Upper lobe of left lung (tissue), 6 donors: Measurements from ENCODE around the gene ASB16. TPM values are rescaled to one million over a fixed set of nuclear protein-coding genes. Genes with fewer than 3 reads are reported as not detected.
A peak's percentile ranks its signal among the peaks of the same experiment; 100 is the strongest.

Experiments used
- ATAC-seq, 2 donors: fragments of 200-7000 bp; cut with Tn5 transposase; one replicate each; pipeline ENCODE4 v1.9.1; 2022; ENCODE audit warnings: mild to moderate bottlenecking in 2 of 2, moderate library complexity in 2 of 2; ENCODE audit not compliant: low FRiP score in 2 of 2
- DNase-seq, 2 donors: peaks; one replicate each; pipeline ENCODE4 v3.0.0-alpha.2; 2019 to 2020
- H3K27ac ChIP-seq, 4 donors: fragments of 200-600 bp; sonication (generic); one replicate each; pipeline ENCODE4 v1.5.1; 2016 to 2019
- H3K27me3 ChIP-seq, 4 donors: fragments of 200-600 bp; sonication (generic); one replicate each; pipeline ENCODE4 v1.5.1; 2017 to 2019
- H3K36me3 ChIP-seq, 4 donors: fragments of 200-600 bp; sonication (generic); one replicate each; pipeline ENCODE4 v1.5.1; 2016 to 2019
- H3K4me1 ChIP-seq, 4 donors: fragments of 200-600 bp; sonication (generic); one replicate each; pipeline ENCODE4 v1.5.1; 2018 to 2019
- H3K4me3 ChIP-seq, 4 donors: fragments of 200-600 bp; sonication (generic); one replicate each; pipeline ENCODE4 v1.5.1; 2017 to 2019; ENCODE audit warnings: mild to moderate bottlenecking in 2 of 4, moderate library complexity in 1 of 4
- H3K9me3 ChIP-seq, 4 donors: fragments of 200-600 bp; sonication (generic); one replicate each; pipeline ENCODE4 v1.5.1; 2018 to 2019
- EP300 ChIP-seq, 4 donors: sonication (generic); formaldehyde crosslinking; IDR thresholded peaks; one replicate each; pipeline ENCODE4 v1.5.1; 2017; ENCODE audit warnings: antibody characterized with exemption in 4 of 4, control low read depth in 2 of 4
- POLR2A ChIP-seq, 4 donors: fragments of 450-650 bp; IDR thresholded peaks; one replicate each; pipeline ENCODE4 v1.5.1; 2016 to 2017; ENCODE audit warnings: antibody characterized with exemption in 4 of 4, mild to moderate bottlenecking in 2 of 4
- POLR2AphosphoS5 ChIP-seq, 2 donors: sonication (generic); formaldehyde crosslinking; IDR thresholded peaks; one replicate each; pipeline ENCODE4 v1.5.1; 2017; ENCODE audit warnings: antibody characterized with exemption in 2 of 2
- WGBS, 2 donors: methylation state at CpG; one replicate each; pipeline ENCODE4 v1.1.5; 2017 to 2018; 5-methylcytosine and 5-hydroxymethylcytosine counted together
- total RNA-seq, 6 donors: library from RNA; depleted of rRNA in 4 of 6; stranded (reverse); fragments of >200 nt in 4 of 6; gene quantifications; one replicate each; pipeline versions ENCODE4 v1.1.0 to v1.2.1, GENCODE V29; 2016 to 2021
- TF ChIP-seq, protein P1 (sequence below), 6 experiments: fragments of 450-650 bp in 4 of 6; fragments of 200-600 bp in 2 of 6; sonication (generic) in 2 of 6; IDR thresholded peaks; one replicate each; pipeline ENCODE4 v1.5.1; 2016 to 2019; ENCODE audit warnings: antibody characterized with exemption in 6 of 6
- donor health status: DM: no; HTN: no; CAD: no; lungs with moderate emphysema.
- donor health status: DM: no; HTN: yes; CAD: no; lungs with severe emphysema.

The ASB16 gene
- total RNA-seq, 6 donors from 2014 or later = 0.11 TPM; not detected in 5

DNA sequence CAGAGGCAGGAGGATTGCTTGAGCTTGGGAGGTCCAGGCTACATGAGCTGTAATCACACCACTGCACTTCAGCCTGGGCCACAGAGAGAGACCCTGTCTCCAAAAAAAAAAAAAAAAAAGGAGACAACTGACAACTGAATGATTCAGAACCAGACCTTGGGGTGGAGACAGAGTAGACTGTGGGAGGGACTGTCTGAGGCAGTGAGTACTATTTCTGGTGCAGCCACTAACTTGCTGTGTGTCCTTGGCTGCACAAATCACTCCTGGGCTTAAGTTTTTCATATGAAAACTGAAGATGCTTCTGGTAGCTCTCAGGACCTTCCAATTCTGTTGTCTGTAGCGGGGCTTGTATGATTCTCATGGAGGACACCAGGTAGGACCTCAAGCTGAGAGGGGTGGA is 5.8 kb downstream of the ASB16 start:
- TF ChIP-seq, protein P1, sequence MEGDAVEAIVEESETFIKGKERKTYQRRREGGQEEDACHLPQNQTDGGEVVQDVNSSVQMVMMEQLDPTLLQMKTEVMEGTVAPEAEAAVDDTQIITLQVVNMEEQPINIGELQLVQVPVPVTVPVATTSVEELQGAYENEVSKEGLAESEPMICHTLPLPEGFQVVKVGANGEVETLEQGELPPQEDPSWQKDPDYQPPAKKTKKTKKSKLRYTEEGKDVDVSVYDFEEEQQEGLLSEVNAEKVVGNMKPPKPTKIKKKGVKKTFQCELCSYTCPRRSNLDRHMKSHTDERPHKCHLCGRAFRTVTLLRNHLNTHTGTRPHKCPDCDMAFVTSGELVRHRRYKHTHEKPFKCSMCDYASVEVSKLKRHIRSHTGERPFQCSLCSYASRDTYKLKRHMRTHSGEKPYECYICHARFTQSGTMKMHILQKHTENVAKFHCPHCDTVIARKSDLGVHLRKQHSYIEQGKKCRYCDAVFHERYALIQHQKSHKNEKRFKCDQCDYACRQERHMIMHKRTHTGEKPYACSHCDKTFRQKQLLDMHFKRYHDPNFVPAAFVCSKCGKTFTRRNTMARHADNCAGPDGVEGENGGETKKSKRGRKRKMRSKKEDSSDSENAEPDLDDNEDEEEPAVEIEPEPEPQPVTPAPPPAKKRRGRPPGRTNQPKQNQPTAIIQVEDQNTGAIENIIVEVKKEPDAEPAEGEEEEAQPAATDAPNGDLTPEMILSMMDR (IDR thresholded peaks at IDR 0.05) = no peak

DNA sequence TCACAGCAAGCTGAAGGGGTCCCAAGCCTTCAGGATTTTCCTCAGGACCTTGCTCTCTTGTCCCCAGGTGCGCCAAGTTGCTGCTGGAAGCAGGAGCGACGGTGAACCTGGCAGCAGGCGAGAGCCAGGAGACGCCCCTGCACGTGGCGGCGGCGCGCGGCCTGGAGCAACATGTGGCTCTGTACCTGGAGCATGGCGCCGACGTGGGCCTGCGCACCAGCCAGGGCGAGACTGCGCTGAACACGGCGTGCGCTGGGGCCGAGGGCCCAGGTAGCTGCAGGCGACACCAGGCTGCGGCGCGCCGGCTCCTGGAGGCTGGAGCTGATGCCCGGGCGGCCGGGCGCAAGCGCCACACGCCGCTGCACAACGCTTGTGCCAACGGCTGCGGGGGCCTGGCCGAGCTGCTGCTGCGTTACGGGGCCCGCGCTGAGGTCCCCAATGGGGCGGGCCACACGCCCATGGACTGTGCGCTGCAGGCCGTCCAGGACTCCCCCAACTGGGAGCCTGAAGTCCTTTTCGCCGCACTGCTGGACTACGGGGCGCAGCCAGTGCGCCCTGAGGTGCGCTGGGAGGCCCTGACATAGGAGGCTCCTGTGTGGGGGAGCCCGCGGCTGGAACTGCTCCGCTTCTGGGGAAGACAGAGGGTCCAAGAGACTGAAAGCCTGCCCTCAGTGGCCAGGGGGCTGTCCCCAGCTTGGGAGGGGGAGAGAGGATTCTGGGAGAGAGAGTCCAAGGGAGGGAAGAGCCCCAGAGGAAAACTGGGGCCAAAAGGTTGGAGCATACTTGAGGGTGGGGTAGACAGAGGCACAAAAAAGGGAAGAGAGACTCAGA is 6.4 kb downstream of the ASB16 start:
- Histone ChIP-seq H3K4me1 (no peaks in the 10 kb centered on the region), H3K9me3 (no peaks in the 10 kb centered on the region), H3K27me3 (no peaks in the 10 kb centered on the region), H3K4me3 (no peak overlapping the region), H3K36me3 (peaks cover 0 to 35% (median 21%) of the 10 kb centered on the region in 4 donors), H3K27ac (no peak overlapping the region)
- ATAC-seq = peak; percentile 24 to 42
- DNase-seq = peak in 1 of 2 donors; percentile 83
- TF ChIP-seq POLR2A (IDR thresholded peaks at IDR 0.05) (no peak), EP300 (IDR thresholded peaks at IDR 0.05) (no peak), POLR2AphosphoS5 (IDR thresholded peaks at IDR 0.05) (no peak)
- TF ChIP-seq, protein P1 (IDR thresholded peaks at IDR 0.05) = no peak
- WGBS, 2 donors = 95 to 96% methylated on average over 26 to 52 of the region's 54 CpGs

More for the DNA sequence above, 5.8 kb downstream of the ASB16 start:
- no peaks in the 10 kb centered on the region for H3K27me3 ChIP-seq
- no peaks in the 10 kb centered on the region for H3K4me1 ChIP-seq
- 88 to 100% methylated on average over 1 of the region's 1 CpG for WGBS, 2 donors
- no peaks in the 10 kb centered on the region for H3K9me3 ChIP-seq
- H3K36me3 ChIP-seq = peaks cover 0 to 30% (median 17%) of the 10 kb centered on the region in 4 donors
- no peak overlapping the region for H3K4me3 ChIP-seq
- DNase-seq = no peak
- no peak overlapping the region for H3K27ac ChIP-seq
- peak in 1 of 2 donors; percentile 10 for ATAC-seq

DNA sequence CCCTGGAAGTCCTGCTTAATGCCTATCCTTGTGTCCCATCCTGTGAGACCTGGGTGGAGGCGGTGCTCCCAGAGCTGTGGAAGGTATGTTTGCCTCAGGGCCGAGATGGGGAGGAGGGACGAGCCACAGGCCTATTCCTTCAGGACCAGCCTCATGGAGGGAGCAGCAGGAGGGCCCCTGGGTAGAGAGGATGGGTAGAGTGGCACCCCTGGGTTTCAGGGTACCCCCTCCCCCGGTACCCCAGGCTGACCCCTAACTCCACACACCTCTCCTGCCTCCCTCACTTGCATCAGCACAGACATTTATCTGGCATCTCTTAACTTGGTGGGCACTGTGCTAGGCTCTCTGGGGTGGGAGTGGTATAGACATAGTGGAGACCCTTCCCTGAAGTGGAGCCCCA is 7.1 kb downstream of the ASB16 start:
- Histone ChIP-seq H3K27ac (no peak overlapping the region), H3K27me3 (no peaks in the 10 kb centered on the region), H3K9me3 (no peaks in the 10 kb centered on the region), H3K36me3 (peaks cover 0 to 42% (median 29%) of the 10 kb centered on the region in 4 donors), H3K4me3 (no peak overlapping the region), H3K4me1 (no peaks in the 10 kb centered on the region)
- ATAC-seq = peak; percentile 16 to 66
- no peak for DNase-seq
- TF ChIP-seq POLR2AphosphoS5 (IDR thresholded peaks at IDR 0.05) = no peak
- no peak for TF ChIP-seq POLR2A (IDR thresholded peaks at IDR 0.05)
- TF ChIP-seq EP300 (IDR thresholded peaks at IDR 0.05) = no peak
- TF ChIP-seq, protein P1 (IDR thresholded peaks at IDR 0.05) = no peak
- WGBS, 2 donors = 98 to 100% methylated on average over 3 to 4 of the region's 4 CpGs

DNA sequence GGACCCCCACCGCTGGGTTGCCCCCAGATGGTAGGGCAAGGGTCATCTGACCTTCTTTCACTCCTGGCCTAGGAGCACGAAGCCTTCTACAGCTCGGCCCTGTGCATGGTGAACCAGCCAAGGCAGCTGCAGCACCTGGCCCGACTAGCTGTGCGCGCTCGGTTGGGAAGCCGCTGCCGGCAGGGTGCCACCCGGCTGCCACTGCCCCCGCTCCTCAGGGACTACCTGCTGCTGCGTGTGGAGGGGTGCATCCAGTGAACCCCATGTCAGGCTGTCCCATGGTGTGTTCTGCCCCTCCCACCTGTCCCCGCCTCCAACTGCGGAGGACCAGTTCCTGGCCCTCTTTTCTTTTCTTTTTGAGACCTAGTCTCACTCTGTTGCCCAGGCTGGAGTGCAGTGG is 7.6 kb downstream of the ASB16 start:
- H3K4me3 ChIP-seq = no peak overlapping the region
- no peaks in the 10 kb centered on the region for H3K4me1 ChIP-seq
- no peaks in the 10 kb centered on the region for H3K9me3 ChIP-seq
- TF ChIP-seq POLR2AphosphoS5 (IDR thresholded peaks at IDR 0.05) (no peak), EP300 (IDR thresholded peaks at IDR 0.05) (no peak), POLR2A (IDR thresholded peaks at IDR 0.05) (no peak)
- TF ChIP-seq, protein P1 (IDR thresholded peaks at IDR 0.05) = no peak
- H3K36me3 ChIP-seq = peaks cover 0 to 44% (median 32%) of the 10 kb centered on the region in 4 donors
- no peak for DNase-seq
- no peak overlapping the region for H3K27ac ChIP-seq
- H3K27me3 ChIP-seq = no peaks in the 10 kb centered on the region
- WGBS, 2 donors = 83 to 100% methylated on average over 8 to 9 of the region's 14 CpGs
- ATAC-seq = peak in 1 of 2 donors; percentile 17
